OCI-LY3 (cell line): ENCODE data around the gene PHF13.

Experiments
- EZH2phosphoT487 ChIP-seq: fragments of 200-600 bp; shearing (Covaris generic); IDR thresholded peaks from 2 replicates; pipeline ENCODE4 v1.6.1; 2018; ENCODE audit warnings: antibody characterized with exemption, mixed run types, low read depth
- TF ChIP-seq, protein P1 (sequence below): fragments of 200-600, 300-600 bp; sonication (generic); IDR thresholded peaks from 2 replicates; pipeline ENCODE4 v1.5.1; 2014; ENCODE audit warnings: antibody characterized with exemption, low read length, low read depth

DNA sequence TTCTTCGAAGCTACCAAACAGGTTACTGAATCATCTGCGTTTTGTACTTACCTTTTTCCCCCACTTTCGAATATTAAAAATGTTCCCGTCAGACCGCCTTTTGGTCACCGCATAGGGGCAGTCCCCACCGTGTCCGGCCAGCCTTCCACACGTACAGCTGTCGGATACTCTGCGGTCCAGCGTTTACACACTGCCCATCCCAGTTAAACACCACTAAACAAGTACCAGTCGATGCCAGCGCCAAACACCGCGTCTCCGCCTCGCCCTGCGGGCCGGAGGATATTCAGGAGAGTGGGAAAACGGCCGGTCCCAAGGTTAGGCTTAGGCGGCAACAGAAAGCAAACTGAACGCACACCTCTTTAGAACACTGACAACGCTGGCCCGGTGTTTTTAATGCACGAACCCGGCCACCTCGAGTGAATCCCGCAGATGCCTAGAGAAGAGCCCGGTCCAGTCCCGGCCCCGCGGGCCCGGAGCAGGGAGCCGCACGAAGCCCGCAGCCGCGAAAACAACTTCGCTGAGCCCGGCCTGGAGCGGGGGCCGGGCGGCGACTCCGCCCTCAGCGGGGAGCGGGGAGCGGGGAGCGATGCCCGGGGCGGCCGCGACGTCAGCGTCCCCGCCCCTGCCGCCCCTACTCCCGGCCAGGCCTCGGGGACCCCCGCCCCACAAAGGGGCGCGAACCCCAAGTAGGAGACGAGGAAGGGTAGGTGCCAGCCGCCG is 730 bp upstream of the PHF13 start:
- TF ChIP-seq, protein P1, sequence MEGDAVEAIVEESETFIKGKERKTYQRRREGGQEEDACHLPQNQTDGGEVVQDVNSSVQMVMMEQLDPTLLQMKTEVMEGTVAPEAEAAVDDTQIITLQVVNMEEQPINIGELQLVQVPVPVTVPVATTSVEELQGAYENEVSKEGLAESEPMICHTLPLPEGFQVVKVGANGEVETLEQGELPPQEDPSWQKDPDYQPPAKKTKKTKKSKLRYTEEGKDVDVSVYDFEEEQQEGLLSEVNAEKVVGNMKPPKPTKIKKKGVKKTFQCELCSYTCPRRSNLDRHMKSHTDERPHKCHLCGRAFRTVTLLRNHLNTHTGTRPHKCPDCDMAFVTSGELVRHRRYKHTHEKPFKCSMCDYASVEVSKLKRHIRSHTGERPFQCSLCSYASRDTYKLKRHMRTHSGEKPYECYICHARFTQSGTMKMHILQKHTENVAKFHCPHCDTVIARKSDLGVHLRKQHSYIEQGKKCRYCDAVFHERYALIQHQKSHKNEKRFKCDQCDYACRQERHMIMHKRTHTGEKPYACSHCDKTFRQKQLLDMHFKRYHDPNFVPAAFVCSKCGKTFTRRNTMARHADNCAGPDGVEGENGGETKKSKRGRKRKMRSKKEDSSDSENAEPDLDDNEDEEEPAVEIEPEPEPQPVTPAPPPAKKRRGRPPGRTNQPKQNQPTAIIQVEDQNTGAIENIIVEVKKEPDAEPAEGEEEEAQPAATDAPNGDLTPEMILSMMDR = no peak
- no peak for TF ChIP-seq EZH2phosphoT487
